GM21737 (cell line): ENCODE data around the gene INHBB.
"Not testable (repeated sequence)": the region's sequence is repeated elsewhere in the genome, so short reads cannot be mapped to it uniquely, and the experiment has no call there.

Experiments used
- ATAC-seq: cut with Tn5 transposase; IDR thresholded peaks from one replicate; pipeline ENCODE4 v1.9.1; 2021; ENCODE audit warnings: mild to moderate bottlenecking, moderate library complexity; ENCODE audit not compliant: unreplicated experiment

Gene INHBB

DNA sequence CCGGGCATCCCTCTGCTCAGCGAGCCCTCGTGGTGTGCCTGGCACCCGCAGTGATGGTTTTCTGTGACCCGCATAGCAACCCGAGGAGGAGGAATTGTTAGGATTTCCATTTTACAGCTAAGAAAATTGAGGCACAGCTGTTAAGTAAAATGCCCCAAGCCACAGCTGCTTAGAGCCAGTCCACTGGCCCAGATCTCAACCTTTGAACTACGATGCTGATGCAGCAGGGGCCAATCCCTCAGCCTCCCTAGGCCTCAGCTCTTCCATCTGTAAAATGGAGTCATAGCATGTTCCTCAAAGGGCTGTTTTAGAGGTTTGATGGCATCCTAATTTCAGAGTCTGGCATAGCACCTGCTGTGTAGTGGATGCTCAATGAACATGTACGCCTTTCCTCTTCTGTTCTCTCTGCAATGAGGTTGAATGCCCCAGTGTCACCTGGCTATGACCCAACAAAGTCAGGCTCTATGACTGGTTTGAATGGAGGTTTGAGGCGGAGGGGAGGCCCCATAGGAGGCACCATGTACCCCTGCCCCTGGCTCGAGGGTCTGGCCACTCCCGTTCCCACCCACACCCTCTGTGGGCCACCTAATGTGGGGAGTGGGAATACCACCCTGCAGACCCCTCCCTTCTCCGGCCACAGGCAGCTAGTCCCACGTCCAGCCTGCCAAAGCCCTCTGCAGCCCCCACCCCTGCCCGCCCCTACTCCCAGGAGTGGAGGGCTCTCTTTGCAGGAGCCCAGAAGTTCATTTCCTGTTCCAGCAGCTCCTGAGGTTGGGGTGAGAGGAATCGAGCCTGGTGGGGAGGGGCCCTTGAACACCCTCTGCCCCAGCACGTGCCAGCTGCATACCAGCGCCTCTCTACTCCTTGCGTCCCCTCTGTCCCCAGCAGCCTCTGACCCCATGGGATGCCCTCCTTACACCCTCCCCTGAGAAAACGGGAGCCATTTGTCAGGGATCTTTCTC, 31.0 kb downstream of the INHBB start:
- no peak for ATAC-seq

GRCh38 chr2:120378605-120379004, 32.7 kb downstream of the INHBB start:
- ATAC-seq, result no peak

DNA sequence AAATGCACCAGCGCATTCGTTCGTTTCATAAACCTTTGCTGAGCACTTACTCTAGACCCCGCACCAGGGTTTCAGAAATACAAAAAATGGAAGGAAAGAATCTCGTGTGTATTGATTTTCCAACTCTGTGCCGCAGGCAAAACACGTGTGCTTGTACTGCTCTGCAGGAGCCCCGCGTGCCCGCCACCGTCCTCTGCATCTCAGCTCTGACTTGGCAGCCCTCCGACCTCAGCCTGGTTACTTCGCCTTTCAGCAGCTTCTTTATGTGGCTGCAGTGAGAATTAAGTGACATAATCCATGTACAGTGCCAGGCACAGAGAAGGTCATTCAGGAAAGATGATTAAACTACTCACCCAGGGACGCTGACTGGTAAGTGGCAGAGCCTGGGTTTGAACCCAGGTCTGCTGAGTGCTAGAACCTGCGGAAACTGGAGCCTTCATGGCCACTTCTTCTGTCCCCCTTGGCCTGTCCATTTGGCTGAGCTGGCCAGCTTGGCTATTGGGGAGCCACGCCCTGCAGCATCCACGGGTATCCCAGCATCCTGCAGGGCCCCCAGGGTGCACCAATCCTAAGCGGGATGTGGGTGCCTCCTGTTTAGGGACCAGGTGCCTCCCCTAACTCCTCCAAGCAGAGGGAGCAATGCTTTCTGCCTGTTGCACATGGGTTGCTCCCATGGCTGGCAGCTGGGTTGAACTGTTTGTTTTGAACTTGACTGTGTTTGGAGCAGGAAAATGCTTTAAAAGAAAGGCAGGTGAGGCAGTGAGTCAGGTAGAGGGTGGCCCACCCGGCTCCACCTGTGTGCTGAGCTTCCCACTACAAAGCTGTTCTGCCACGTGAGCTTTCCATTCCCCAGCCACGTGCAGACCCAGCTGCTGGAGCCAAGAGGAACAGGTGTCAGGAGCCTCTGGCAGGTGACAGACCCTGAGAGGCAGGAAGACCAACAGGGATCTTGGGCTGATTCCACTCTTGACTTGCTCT, 34.3 kb downstream of the INHBB start:
- no peak for ATAC-seq

DNA sequence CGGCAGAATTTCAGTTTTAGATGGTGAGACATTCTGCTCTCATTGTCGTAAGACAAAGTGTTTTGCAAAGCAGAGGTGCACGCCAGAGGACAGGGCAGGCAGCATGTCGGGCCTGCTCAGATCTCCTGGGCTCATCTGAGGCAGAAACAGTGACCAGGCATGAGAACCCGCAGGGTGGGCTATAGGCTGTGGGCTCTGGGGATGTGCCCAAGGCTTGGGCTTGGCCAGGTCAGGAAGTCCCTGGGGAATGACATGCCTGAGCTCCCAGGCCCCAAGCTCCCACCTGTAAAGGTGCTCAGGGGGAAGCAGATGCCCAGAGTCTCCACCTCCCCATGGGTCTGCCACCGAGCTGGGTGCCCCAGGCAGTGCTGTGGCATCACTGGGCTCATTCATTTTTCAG, 35.3 kb downstream of the INHBB start:
- no peak for ATAC-seq

GRCh38 chr2:120381661-120382060, 35.7 kb downstream of the INHBB start:
- no peak for ATAC-seq

GRCh38 chr2:120382541-120383144, 36.7 kb downstream of the INHBB start:
- no peak for ATAC-seq

- ATAC-seq, result no peak
These were observed 37.3 kb downstream of the INHBB start for GRCh38 chr2:120383191-120383590.

GRCh38 chr2:120383631-120384340, 37.9 kb downstream of the INHBB start:
- no peak for ATAC-seq

- ATAC-seq, result no peak
These were observed 38.8 kb downstream of the INHBB start for GRCh38 chr2:120384486-120385354.

DNA sequence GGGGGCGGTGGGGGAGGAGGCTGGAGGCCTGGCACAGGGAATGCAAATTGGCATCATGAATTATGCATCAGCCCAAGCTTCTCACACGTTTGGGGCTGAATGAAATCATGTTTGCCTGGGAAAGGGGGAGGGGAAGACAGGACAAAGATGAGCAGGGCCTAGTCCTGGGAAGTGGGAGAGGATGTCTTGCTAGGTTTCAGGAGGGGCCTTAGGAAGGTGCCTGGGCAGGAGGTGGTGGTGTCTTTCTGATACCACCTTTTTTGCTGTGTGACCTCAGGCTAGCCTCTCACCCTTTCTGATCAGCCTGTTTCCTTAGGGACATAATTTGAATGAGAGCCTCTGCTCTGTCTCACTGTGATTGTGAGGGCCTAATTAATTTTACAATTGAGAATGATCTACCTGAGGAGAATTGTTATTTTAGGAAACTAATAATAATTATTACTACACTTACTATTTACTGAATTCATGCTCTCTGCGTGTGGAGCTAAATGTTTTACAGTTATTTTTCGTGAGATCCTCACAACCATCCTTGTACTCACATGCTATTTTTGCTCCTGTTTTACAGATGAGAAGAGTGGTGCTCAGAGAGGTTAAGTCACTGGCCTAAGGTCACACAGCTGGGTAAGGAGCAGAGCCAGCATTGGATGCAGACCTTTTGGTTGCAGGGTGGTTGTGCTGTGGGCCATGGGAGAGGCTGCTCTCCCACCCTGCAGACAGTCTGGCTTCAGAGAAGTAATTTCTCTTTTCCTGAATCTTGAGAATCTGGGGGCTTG, 39.6 kb downstream of the INHBB start:
- no peak for ATAC-seq

DNA sequence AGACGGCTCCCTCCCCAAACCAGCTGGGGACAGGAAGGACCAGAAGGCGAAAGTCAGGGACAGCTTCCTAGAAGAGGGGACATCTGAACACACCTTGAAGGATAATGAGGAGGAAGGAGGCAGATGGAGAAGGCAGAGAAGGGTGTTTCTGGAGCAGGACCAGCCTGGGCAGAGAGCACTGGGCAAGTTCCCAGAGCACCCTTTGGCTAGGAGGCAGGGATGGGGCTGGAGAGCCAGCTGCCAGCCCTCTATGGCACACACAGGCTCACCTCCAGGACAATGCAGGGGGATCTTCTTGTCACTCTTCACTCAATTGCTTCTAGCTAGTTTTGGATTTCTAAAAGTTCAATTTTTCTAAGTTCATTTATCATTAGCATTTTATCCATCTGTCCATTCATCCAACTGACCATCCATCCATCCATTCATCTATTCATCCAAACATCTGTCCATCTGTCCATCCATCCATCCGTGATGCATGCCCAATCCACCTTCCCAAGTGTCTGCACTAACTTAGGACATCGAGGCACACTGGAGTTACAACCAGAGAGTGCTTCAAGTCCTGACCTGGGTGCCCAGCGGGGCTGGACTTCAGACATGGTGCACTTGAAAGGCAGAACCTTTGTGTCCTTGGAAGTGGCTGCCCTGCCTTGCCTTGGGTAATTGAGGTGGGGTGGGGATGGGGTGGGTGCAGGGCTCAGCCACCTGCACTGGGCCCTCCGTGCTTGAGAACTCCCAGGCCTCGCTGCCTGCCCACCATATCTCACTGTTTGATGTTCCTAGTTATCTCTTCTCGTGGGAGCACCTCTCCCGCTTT, 42.5 kb downstream of the INHBB start:
- no peak for ATAC-seq

- no peak for ATAC-seq
These were observed 43.1 kb downstream of the INHBB start for GRCh38 chr2:120389036-120389391.

GRCh38 chr2:120390381-120391055, 44.6 kb downstream of the INHBB start:
- ATAC-seq, result no peak

DNA sequence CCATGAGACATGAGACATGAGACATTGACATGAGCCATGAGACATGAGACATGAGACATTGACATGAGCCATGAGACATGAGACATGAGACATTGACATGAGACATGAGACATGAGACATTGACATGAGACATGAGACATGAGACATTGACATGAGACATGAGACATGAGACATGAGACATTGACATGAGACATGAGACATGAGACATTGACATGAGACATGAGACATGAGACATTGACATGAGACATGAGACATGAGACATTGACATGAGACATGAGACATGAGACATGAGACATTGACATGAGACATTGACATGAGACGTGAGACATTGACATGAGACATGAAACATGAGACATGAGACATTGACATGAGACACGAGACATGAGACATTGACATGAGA, 45.4 kb downstream of the INHBB start:
- ATAC-seq, result not testable (repeated sequence)

DNA sequence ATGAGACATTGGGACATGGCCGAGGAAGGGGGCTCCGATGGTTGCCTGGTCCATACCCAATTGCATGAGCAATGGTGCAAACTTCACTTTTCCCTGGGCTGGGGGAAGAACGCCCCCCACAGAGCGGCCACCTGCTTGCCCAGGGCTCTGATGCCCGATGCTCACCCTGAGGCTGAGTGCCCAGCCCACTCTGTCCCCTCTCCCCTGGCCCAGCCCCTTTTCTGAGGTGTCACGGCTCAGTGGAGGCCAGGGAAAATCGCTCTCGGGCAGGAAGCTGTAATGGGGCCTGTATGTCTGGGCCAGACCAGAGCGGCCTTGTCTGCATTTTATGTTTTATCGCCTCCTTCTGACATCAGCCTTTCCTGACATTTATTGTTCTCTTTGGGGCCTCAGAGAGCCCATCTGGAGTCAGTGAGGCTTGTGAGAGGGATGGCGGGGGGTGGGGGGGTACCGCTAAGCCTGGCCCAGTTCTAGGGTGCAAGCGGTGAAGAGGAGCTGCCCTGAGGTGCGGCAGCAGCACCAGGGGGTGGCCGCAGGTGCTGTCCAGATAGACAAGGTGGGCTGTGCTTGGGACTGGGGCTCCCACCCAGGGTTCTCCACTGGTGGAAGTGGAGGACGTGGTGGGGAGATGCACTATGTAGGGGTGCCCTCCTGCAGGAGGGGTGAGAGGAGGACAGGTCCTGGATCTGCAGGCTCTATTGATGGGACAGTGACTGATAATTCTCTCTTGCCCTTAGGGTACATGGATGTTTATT, 46.2 kb downstream of the INHBB start:
- no peak for ATAC-seq

DNA sequence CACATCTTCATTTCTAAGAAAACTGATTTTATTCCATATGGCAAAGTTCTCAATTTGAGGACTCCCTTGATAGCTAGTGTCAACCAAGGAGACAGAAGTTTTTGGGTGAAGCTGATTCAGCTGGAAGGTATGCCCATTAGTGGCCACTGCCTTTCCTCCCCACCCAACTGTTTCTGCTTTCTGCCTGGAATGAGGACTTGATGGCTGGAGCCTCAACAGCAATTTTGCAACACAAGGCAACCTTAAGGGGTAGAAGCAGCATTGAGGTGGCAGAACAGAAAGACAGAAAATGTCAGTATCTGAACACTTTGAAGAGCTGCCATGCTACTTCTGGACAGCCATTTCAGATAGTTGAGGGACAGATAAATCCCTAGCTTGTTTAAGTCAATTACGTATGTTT, 47.0 kb downstream of the INHBB start:
- ATAC-seq, result no peak

GRCh38 chr2:120393456-120393855, 47.5 kb downstream of the INHBB start:
- ATAC-seq, result no peak
